ENCODE data around the gene MORN5. TPM values are rescaled to one million over a fixed set of nuclear protein-coding genes. Genes with fewer than 3 reads are reported as not detected.
A peak's percentile ranks its signal among the peaks of the same experiment; 100 is the strongest.

Gene MORN5
- total RNA-seq, 8 experiments from 2014 or later: 0.54 to 43.3 (median 1.2) TPM; not detected in 3

DNA sequence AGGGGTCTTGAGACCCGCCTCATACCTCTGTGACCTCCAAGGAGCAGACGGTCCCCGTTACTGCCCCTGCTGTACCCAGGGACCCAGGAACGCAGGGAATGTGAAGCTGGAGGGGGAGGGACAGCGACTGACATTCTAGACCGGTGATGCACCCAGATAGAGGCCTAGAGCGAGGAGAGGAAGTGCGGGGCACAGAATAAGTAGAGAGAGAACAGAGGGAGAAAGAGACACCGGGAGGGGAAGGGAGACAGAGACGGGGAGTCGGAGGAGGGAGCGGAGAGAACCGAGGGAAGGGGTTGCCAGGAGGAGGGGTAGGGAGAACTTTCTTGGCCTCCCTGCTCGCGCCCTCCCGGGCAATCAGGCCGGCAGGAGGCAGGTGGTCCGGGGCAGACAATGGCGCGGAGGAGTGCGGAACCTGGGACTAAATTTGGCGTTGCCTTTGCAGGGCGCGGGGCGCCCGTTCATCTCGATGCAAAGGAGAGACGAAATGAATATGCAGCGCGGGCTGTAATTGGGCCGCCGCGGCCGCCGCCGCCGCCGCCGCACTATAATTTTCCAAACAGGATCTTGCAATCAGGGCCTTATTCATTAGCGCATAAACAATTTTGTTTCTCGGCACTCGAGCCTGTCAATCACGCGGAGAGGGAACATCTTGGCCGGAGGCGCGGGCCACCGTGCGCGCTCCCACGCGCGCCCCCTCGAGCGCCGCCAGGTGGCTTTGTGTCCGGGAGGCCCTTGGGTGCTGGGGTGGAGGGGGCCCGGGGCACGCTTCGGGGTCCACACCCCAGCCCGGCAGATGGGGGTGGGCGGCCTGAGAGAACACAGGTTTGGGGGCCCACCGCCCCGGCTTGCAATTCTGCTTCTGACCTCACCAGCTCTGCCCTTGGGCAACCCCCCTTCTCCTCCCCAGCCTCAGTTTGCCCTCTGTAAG, 33.1 kb upstream of the MORN5 start:
- 0 to 17% (median 5%) methylated on average over 1 to 22 of the region's 64 CpGs; no CpG with 5 or more reads in 5 of the 10 experiments for WGBS, 10 experiments
- peak in 7 of 8 experiments; percentile 2 to 33 (median 11) for ATAC-seq (replicated peaks in 6 of 8)
- peak overlapping the region; percentile 9 to 21 (median 18) for H3K4me3 ChIP-seq
- peaks cover 4% of the 10 kb centered on the region in 2 donors for H3K4me1 ChIP-seq (replicated peaks in 1 of 2)
- H3K27ac ChIP-seq: no peak overlapping the region
- in situ Hi-C loops (cut with MboI; ENCODE audit: low pct_unique_long_range_greater_than_20kb in 2 of 9, low sequenced_read_pairs in 9 of 9, unreplicated experiment in 9 of 9): loop anchor here in 8 of 9 experiments (10.0 to 25.0 kb wide), 4 partner anchors 218 to 686 kb away; partner anchors contain the start of gene OR1K1 (in 2 of the 8)

DNA sequence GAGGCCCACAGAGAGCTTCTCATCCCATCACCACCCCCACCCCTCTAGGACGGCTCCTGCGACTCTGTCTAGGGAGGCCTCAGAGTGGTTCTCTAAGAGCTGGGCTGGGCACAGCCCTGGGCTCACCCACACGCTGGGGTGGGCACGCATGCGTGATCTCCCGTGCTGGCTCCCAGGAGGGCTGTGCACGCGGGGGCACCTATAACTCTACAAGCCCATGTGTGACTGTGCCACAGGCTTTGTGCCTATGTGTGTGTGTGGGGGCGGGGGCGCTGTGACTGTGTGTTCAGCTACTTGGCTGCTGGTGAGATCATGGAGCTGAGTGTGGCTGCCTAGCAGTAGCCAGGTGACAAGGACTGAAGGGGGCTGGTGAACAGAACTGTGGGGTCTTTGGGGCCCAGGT, 32.3 kb upstream of the MORN5 start:
- ATAC-seq (replicated peaks in 6 of 8): no peak

DNA sequence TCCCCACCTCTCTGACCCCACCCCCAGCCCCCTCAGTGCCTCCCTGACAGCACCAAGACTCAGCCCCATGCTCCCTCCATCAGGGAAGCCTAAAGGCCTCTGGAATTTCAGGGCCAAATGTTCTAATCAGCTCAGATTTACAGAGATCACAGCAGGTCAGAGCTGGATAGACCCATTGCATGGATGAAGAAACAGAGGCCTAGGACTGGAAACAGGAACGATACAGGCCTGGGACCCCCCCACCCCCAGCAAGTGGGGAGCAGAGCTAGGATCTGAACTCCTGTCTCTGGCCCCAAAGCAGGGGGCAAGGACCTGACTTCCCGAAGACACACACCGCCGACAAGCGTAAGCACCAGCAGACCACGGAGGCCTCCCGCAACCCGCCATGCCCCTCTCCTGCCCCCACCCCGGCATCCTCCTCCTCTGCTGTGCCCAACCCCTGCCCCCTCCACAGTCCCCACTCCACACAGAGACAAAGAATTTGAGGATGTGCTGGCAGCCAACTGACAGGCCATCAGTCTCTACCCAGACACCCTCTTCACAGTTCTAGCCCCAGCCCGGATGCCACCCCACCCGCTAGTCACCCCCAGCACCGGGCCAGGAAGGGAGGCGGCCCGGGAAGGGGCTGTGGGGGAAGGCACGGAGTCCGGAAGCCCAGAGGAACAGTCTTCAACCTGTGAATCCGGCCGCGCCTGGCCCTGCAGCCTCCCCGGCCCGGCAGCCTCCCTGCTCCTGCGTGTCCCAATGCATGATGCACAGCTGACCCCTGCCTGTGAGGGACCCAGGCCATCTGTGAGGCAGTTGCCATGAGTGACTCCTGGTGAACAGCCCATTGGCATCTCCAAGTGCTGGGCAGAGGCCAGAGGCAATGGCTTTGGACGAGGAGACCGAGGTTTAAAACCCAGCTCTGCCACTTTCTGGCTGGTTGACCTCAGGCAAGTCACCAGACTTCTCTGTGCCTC, 31.4 kb upstream of the MORN5 start:
- no peak overlapping the region for H3K27ac ChIP-seq

More for the DNA sequence above, 32.3 kb upstream of the MORN5 start:
- H3K4me1 ChIP-seq (replicated peaks in 1 of 2): peaks cover 8 to 9% of the 10 kb centered on the region in 2 donors
- no peak overlapping the region for H3K4me3 ChIP-seq
- no peak overlapping the region for H3K27ac ChIP-seq
- in situ Hi-C loops (cut with MboI; ENCODE audit: low pct_unique_long_range_greater_than_20kb in 2 of 9, low sequenced_read_pairs in 9 of 9, unreplicated experiment in 9 of 9): loop anchor here in 8 of 9 experiments (10.0 to 25.0 kb wide), 4 partner anchors 217 to 685 kb away; partner anchors contain the start of gene OR1K1 (in 2 of the 8)
- WGBS, 10 experiments: 40 to 70% (median 70%) methylated on average over 1 to 3 of the region's 10 CpGs; no CpG with 5 or more reads in 7 of the 10 experiments

DNA sequence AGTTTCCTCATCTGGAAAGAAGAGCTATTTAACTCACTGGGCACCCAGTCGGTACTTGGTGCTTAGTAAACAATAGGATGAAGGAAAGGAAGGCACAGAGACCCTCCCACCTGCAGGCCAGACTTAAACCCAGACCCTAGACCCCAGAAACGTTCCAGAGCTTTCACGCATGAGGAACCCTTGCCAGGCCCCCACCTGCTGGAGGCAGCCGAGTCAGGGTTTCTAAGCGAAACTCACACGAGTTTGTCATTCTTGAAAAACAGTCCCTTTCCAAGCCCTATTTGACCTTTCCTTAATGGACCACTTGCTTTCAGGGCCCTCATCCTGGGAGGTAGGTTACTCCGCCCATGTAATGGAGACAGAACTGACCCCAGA, 30.8 kb upstream of the MORN5 start:
- in situ Hi-C loops (cut with MboI; ENCODE audit: low pct_unique_long_range_greater_than_20kb in 2 of 9, low sequenced_read_pairs in 9 of 9, unreplicated experiment in 9 of 9): loop anchor here in 8 of 9 experiments (10.0 to 25.0 kb wide), 4 partner anchors 216 to 683 kb away; partner anchors contain the start of gene OR1K1 (in 2 of the 8)
- no peak overlapping the region for H3K4me3 ChIP-seq
- no peak overlapping the region for H3K27ac ChIP-seq
- WGBS, 10 experiments: 60 to 89% (median 68%) methylated on average over 1 to 7 of the region's 7 CpGs; no CpG with 5 or more reads in 2 of the 10 experiments
- peaks cover 8 to 9% of the 10 kb centered on the region in 2 donors for H3K4me1 ChIP-seq (replicated peaks in 1 of 2)
- ATAC-seq (replicated peaks in 6 of 8): no peak

More for the DNA sequence above, 31.4 kb upstream of the MORN5 start:
- WGBS, 10 experiments: 74 to 81% methylated on average over 2 to 6 of the region's 24 CpGs; no CpG with 5 or more reads in 8 of the 10 experiments
- H3K4me1 ChIP-seq (replicated peaks in 1 of 2): peaks cover 8 to 9% of the 10 kb centered on the region in 2 donors
- H3K4me3 ChIP-seq: no peak overlapping the region
- no peak for ATAC-seq (replicated peaks in 6 of 8)
- in situ Hi-C loops (cut with MboI; ENCODE audit: low pct_unique_long_range_greater_than_20kb in 2 of 9, low sequenced_read_pairs in 9 of 9, unreplicated experiment in 9 of 9): loop anchor here in 8 of 9 experiments (10.0 to 25.0 kb wide), 4 partner anchors 217 to 684 kb away; partner anchors contain the start of gene OR1K1 (in 2 of the 8)

DNA sequence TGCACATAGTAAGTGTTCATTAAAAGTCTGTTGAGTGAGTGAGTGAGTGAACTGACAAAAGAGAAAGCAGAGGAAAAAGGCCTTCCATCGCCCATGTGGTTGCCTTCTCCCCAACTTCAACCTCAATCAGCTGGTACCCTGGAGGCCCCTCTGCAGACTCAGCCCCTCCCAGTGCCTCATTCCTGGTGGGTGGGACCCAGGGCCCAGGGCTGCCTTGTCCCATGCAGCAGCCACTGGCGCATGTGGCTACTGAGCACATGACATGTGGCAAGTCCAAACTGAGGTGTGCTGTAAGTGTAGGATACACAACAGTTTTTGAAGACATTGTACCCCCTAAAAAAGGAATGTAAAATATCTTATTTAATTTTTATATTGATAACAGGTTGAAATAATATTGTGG, 29.7 kb upstream of the MORN5 start:
- Histone ChIP-seq H3K27ac (no peak overlapping the region), H3K4me1 (replicated peaks in 1 of 2) (peaks cover 8 to 9% of the 10 kb centered on the region in 2 donors), H3K4me3 (no peak overlapping the region)
- no peak for ATAC-seq (replicated peaks in 6 of 8)
- in situ Hi-C loops (cut with MboI; ENCODE audit: low pct_unique_long_range_greater_than_20kb in 2 of 9, low sequenced_read_pairs in 9 of 9, unreplicated experiment in 9 of 9): loop anchor here in 8 of 9 experiments (10.0 to 25.0 kb wide), 4 partner anchors 215 to 682 kb away; partner anchors contain the start of gene OR1K1 (in 2 of the 8)
- WGBS, 10 experiments: 60 to 100% (median 75%) methylated on average over 1 of the region's 2 CpGs; no CpG with 5 or more reads in 4 of the 10 experiments

DNA sequence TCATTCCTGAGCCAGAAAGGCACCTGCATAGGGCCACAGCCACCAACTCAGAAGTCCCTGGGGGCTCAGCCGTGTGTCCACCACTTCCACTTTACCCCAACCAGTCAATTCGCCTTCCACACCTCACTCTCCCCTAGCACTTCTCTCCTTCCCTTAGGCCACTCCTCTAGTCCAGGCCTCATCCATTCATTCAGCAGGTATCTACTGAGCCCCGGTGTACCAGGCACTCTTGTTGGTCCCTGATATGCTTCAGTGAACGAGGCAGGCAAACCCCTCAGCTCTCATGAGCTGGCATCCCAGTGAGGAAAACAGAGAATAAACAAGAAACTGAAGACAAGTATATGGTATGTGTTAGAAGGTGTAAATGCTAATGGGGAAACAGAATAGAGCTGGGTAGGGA, 28.9 kb upstream of the MORN5 start:
- peaks cover 11 to 12% of the 10 kb centered on the region in 2 donors for H3K4me1 ChIP-seq (replicated peaks in 1 of 2)
- no peak overlapping the region for H3K27ac ChIP-seq
- 0 to 82% (median 53%) methylated on average over 1 to 3 of the region's 4 CpGs; no CpG with 5 or more reads in 4 of the 10 experiments for WGBS, 10 experiments
- ATAC-seq (replicated peaks in 6 of 8): no peak
- in situ Hi-C loops (cut with MboI; ENCODE audit: low pct_unique_long_range_greater_than_20kb in 2 of 9, low sequenced_read_pairs in 9 of 9, unreplicated experiment in 9 of 9): loop anchor here in 2 of 9 experiments (25.0 kb wide), 2 partner anchors 331 to 681 kb away; partner anchors contain the start of gene OR1K1 (in 2 of the 2)
- no peak overlapping the region for H3K4me3 ChIP-seq

DNA sequence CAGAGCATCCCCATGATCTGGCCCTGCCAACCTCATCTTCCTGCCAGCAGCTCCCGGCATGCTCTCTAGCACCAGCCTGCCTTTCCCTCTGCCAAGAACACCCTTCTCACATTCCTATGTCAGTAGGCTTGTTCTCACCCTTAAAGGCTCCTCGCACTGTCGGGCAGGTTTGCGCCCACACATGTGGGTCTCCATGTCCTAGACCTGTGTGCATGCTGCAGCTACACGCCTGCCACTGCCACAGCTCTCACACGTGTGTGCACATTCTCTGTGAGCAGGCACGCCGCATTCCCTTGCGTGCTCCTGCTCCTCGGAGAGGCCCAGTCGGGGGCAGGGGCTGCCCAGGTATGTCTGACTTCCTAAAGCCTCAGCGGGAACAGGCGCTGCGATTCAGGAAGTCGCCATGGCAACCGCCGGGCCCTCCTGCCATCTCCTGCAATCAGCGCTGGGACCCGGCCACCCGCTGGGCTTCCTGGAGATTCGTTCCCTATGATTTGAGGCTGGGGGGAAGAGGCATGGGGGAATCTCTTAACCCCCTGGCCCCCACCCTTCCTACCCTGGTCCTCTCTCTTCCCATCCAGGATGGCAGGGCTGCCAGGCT, 28.2 kb upstream of the MORN5 start:
- 0 to 51% (median 22%) methylated on average over 1 to 5 of the region's 21 CpGs; no CpG with 5 or more reads in 6 of the 10 experiments for WGBS, 10 experiments
- in situ Hi-C loops (cut with MboI; ENCODE audit: low pct_unique_long_range_greater_than_20kb in 2 of 9, low sequenced_read_pairs in 9 of 9, unreplicated experiment in 9 of 9): loop anchor here in 2 of 9 experiments (25.0 kb wide), 2 partner anchors 331 to 681 kb away; partner anchors contain the start of gene OR1K1 (in 2 of the 2)
- ATAC-seq (replicated peaks in 6 of 8): peak in 5 of 8 experiments; percentile 35 to 82 (median 66)
- Histone ChIP-seq H3K4me3 (no peak overlapping the region), H3K4me1 (replicated peaks in 1 of 2) (peaks cover 11 to 12% of the 10 kb centered on the region in 2 donors), H3K27ac (no peak overlapping the region)

DNA sequence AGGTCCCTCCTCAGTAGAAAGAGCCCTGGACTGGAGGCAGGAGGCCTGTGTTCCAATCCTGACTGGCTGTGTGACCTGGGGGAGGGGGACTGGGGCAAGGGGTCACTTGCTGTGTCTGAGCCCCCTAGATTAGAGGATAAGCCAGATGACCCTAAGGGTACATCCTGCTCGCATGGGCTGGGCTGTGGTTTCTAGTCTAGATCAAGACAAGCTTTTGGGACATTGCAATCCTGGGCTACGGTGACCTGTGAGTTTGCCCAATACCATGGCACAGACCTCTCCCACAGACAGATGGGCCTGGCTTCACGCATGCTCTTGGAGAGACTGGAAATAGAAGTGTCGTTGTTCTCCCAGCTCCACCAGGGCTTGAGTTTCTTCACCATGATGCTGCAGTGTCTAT, 27.2 kb upstream of the MORN5 start:
- in situ Hi-C loops (cut with MboI; ENCODE audit: low pct_unique_long_range_greater_than_20kb in 2 of 9, low sequenced_read_pairs in 9 of 9, unreplicated experiment in 9 of 9): loop anchor here in 2 of 9 experiments (25.0 kb wide), 2 partner anchors 330 to 680 kb away; partner anchors contain the start of gene OR1K1 (in 2 of the 2)
- Histone ChIP-seq H3K27ac (no peak overlapping the region), H3K4me3 (no peak overlapping the region), H3K4me1 (replicated peaks in 1 of 2) (peaks cover 9 to 11% of the 10 kb centered on the region in 2 donors)
- no peak for ATAC-seq (replicated peaks in 6 of 8)
- WGBS, 10 experiments: 80 to 93% methylated on average over 1 to 2 of the region's 4 CpGs; no CpG with 5 or more reads in 8 of the 10 experiments

DNA sequence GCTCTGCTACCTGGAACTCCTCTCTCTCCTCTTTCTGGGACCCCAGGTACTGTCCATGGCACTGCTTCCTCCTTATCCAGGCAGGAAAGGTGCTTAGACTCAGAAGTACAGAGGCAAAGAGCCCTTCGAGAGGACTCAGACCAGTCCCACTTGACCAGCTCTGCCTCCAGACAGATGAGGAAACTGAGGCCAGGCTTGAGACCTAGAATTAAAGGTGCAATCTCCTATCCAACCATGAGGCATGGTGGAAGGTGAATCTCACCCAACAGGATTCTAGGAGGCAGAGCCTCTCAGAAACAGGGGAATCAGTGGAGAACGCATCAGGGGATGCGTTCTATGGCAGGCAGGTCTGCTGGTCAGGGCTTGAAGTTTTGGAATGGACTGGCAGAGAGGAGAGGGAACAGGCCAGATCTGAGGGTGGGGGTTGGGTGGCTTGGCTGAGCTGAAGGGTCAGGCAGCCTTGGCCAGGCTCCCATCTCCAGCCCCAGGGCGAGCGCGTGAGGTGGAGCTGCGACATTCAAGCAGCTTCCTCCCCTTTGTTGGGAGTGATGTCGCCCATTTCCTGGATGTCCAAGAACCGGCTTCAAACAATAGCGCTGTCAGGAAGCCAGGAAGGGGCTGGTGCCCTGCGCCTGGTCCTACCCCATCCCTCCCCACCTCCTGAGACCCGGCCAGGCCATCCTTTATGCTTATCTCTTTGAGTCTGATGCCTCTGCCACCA, 26.3 kb upstream of the MORN5 start:
- peaks cover 9 to 11% of the 10 kb centered on the region in 2 donors for H3K4me1 ChIP-seq (replicated peaks in 1 of 2)
- H3K27ac ChIP-seq: no peak overlapping the region
- H3K4me3 ChIP-seq: no peak overlapping the region
- 50 to 100% (median 81%) methylated on average over 2 to 8 of the region's 12 CpGs; no CpG with 5 or more reads in 4 of the 10 experiments for WGBS, 10 experiments
- in situ Hi-C loops (cut with MboI; ENCODE audit: low pct_unique_long_range_greater_than_20kb in 2 of 9, low sequenced_read_pairs in 9 of 9, unreplicated experiment in 9 of 9): loop anchor here in 2 of 9 experiments (25.0 kb wide), 2 partner anchors 329 to 679 kb away; partner anchors contain the start of gene OR1K1 (in 2 of the 2)
- no peak for ATAC-seq (replicated peaks in 6 of 8)

DNA sequence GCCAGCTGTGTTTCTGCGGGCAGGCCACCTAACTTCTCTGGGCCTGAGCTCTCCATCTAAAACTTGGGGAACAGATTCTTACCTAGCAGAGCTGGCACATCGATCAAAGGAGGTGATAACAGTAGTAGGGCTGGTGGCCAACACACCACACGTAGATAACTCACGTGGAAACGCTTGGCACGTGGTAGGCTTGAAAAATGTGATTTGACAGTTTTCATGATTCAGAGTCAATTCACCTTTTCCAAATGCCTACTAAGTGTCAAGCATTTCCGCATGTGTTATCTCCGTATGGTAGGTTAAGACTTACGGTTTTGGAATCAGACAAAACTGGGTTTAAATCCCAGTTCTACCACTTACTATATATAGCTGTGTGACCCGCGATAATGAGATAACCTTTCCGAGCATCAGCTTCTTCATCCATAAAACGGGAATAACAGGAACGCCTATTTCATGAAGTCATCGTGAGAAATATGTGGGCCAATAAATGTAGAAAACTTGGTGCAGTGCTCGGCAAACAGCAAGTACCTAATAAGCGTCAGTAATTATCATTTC, 25.6 kb upstream of the MORN5 start:
- ATAC-seq (replicated peaks in 6 of 8): no peak
- in situ Hi-C loops (cut with MboI; ENCODE audit: low pct_unique_long_range_greater_than_20kb in 2 of 9, low sequenced_read_pairs in 9 of 9, unreplicated experiment in 9 of 9): loop anchor here in 2 of 9 experiments (25.0 kb wide), 2 partner anchors 328 to 678 kb away; partner anchors contain the start of gene OR1K1 (in 2 of the 2)
- WGBS, 10 experiments: 60 to 93% (median 83%) methylated on average over 1 to 14 of the region's 17 CpGs; no CpG with 5 or more reads in 1 of the 10 experiments
- Histone ChIP-seq H3K4me3 (no peak overlapping the region), H3K27ac (no peak overlapping the region), H3K4me1 (replicated peaks in 1 of 2) (peaks cover 9 to 11% of the 10 kb centered on the region in 2 donors)

Measured in motor neuron (in vitro differentiated cells).